Trophoblast cell (in vitro differentiated cells and primary cell): ENCODE measurements around the gene SLC37A1. TPM values are rescaled to one million over a fixed set of nuclear protein-coding genes. Genes with fewer than 3 reads are reported as not detected.

ENCODE experiments used
- DNase-seq, 2 donors: peaks; one replicate each; pipeline ENCODE4 v3.0.0-alpha.2; 2016
- H2AFZ ChIP-seq: 2 replicates; pipeline ENCODE4 v1.6.1; 2013; ENCODE audit warnings: low read length, moderate library complexity, mild to moderate bottlenecking; ENCODE audit not compliant: insufficient read depth, poor library complexity
- H2AK5ac ChIP-seq: 2 replicates; pipeline ENCODE4 v1.6.1; 2013; ENCODE audit warnings: mild to moderate bottlenecking, low read length
- H2BK120ac ChIP-seq: 2 replicates; pipeline ENCODE4 v1.6.1; 2013; ENCODE audit warnings: low read length, mild to moderate bottlenecking, moderate library complexity; ENCODE audit not compliant: insufficient read depth, poor library complexity
- H2BK12ac ChIP-seq: 2 replicates; pipeline ENCODE4 v1.6.1; 2013; ENCODE audit warnings: mild to moderate bottlenecking, low read length, moderate library complexity
- H2BK5ac ChIP-seq: 2 replicates; pipeline ENCODE4 v1.6.1; 2013; ENCODE audit warnings: low read length, low read depth, moderate library complexity, mild to moderate bottlenecking; ENCODE audit not compliant: poor library complexity
- H3K14ac ChIP-seq: 2 replicates; pipeline ENCODE4 v1.6.1; 2013; ENCODE audit warnings: mild to moderate bottlenecking, low read length
- H3K18ac ChIP-seq: 2 replicates; pipeline ENCODE4 v1.6.1; 2013; ENCODE audit warnings: mild to moderate bottlenecking, low read length
- H3K23ac ChIP-seq: 2 replicates; pipeline ENCODE4 v1.6.1; 2013; ENCODE audit warnings: low read length
- H3K27ac ChIP-seq: 2 replicates; pipeline ENCODE4 v1.5.1; 2013; ENCODE audit warnings: low read depth, mild to moderate bottlenecking, inconsistent platforms, low read length, moderate library complexity
- H3K27me3 ChIP-seq: 2 replicates; pipeline ENCODE4 v1.6.1; 2013; ENCODE audit warnings: inconsistent platforms, mild to moderate bottlenecking, low read length, moderate library complexity; ENCODE audit not compliant: insufficient read depth
- H3K36me3 ChIP-seq, 2 experiments: 1 replicate in 1 of 2; 2 replicates in 1 of 2; pipeline ENCODE4 v1.6.1; 2013; ENCODE audit warnings: low read length in 2 of 2, mild to moderate bottlenecking in 2 of 2, moderate library complexity in 1 of 2; ENCODE audit not compliant: insufficient read depth in 2 of 2, control insufficient read depth in 1 of 2
- H3K4ac ChIP-seq: 2 replicates; pipeline ENCODE4 v1.6.1; 2013; ENCODE audit warnings: low read depth, mild to moderate bottlenecking, low read length, moderate library complexity
- H3K4me1 ChIP-seq, 2 experiments: 1 replicate in 1 of 2; 2 replicates in 1 of 2; pipeline ENCODE4 v1.6.1; 2013; ENCODE audit warnings: low read length in 2 of 2, mild to moderate bottlenecking in 2 of 2, moderate library complexity in 1 of 2; ENCODE audit not compliant: insufficient read depth in 2 of 2, control insufficient read depth in 1 of 2
- H3K4me2 ChIP-seq: 2 replicates; pipeline ENCODE4 v1.6.1; 2013; ENCODE audit warnings: inconsistent platforms, mild to moderate bottlenecking, low read length, moderate library complexity
- H3K4me3 ChIP-seq: 2 replicates; pipeline ENCODE4 v1.5.1; 2013; ENCODE audit warnings: mild to moderate bottlenecking, low read depth, low read length, inconsistent platforms
- H3K79me1 ChIP-seq: one replicate; pipeline ENCODE4 v1.6.1; 2013; ENCODE audit warnings: low read length
- H3K79me2 ChIP-seq: 2 replicates; pipeline ENCODE4 v1.6.1; 2013; ENCODE audit warnings: low read length, mild to moderate bottlenecking; ENCODE audit not compliant: control insufficient read depth, insufficient read depth, poor library complexity
- H3K9ac ChIP-seq: 2 replicates; pipeline ENCODE4 v1.6.1; 2013; ENCODE audit warnings: mild to moderate bottlenecking, low read length
- H3K9me3 ChIP-seq: 2 replicates; pipeline ENCODE4 v1.6.1; 2013; ENCODE audit warnings: low read depth, mild to moderate bottlenecking, control low read depth, inconsistent platforms, low read length; ENCODE audit not compliant: insufficient read depth
- H4K12ac ChIP-seq: 2 replicates; pipeline ENCODE4 v1.6.1; 2013; ENCODE audit warnings: low read depth, mild to moderate bottlenecking, low read length, moderate library complexity
- H4K8ac ChIP-seq: 2 replicates; pipeline ENCODE4 v1.6.1; 2013; ENCODE audit warnings: low read depth, mild to moderate bottlenecking, low read length, moderate library complexity
- H4K91ac ChIP-seq: one replicate; pipeline ENCODE4 v1.6.1; 2013; ENCODE audit warnings: low read depth, mild to moderate bottlenecking, low read length, moderate library complexity
- WGBS: extraction: QIAGEN DNeasy Blood & Tissue Kit; methylation state at CpG from one replicate; pipeline ENCODE4 v1.1.7; 2013; ENCODE audit warnings: missing lambda C conversion rate; ENCODE audit not compliant: insufficient read length, insufficient coverage; ENCODE audit errors: extremely low coverage; 5-methylcytosine and 5-hydroxymethylcytosine counted together
- polyA plus RNA-seq: library from polyadenylated mRNA; stranded (reverse); fragments of 200-250 nt; gene quantifications from 2 replicates; pipeline ENCODE4 v1.2.3, GENCODE V29; 2013

Gene SLC37A1
- 15.1 and 16.6 TPM in 2 replicates for polyA plus RNA-seq

DNA sequence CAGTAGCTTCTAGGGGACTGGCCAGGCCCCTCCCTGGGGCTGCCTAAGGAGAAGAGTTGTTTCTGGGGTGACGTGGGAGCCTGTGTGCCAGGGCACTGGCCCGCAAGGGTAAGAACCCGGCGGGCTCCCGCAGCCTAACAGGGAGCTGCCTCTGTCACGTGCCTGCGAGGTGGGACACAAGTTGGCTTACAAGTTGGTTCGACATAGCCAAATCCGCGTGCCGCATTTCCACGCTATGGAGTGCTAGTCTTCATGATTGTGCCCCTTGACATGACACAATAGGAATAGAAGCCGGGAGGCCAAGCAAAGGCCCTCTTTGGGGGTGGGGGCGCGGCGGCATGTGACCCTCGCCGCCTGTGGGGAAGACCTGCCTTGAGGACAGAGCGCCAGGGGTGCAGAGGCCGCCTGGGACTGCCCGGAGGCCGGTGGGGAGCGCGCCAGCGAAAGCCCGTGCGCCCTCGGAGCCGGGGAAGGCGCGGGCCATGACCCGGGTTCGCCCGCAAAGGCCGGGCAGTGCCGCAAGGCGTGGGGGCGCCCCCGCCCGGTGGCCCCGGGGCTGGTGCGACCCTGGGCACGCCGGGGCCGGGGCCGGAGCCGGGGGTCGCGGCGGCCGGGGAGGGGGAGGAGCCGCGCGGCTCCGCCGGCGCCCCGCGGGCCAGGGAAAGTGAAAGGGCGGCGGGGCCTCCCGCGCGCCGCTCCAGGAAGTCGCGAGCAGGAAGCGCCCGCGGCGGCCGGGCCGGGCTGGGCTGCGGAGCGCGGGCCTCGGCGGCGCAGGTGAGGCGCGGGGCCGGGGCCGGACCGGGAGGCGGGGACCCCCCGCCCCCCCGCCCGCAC, at the start of gene SLC37A1:
Gene SLC37A1 (plus strand): TSS at position 702 of the 834 bp plus-strand sequence. CDS start 4,603 bp downstream, outside the sequence.
- H4K8ac ChIP-seq: peak within 1 kb of the TSS; percentile 79
- H3K27ac ChIP-seq: peak within 1 kb of the TSS; percentile 60
- H2AK5ac ChIP-seq: peak within 1 kb of the TSS; percentile 41
- no peaks in the 10 kb centered on the region for H3K27me3 ChIP-seq
- peak within 1 kb of the TSS; percentile 92 for H3K14ac ChIP-seq
- peaks cover 27% of the 10 kb centered on the region for H3K79me1 ChIP-seq
- peak within 1 kb of the TSS; percentile 84 for H4K12ac ChIP-seq
- H3K9ac ChIP-seq: peak within 1 kb of the TSS; percentile 63
- H3K4me3 ChIP-seq: peak within 1 kb of the TSS; percentile 77
- H3K23ac ChIP-seq: no peak within 1 kb of the TSS
- H3K4me1 ChIP-seq: peaks cover 27 to 28% of the 10 kb centered on the region in 2 experiments
- WGBS: no CpG with 5 or more reads among the region's 88 CpGs
- H2BK5ac ChIP-seq: peak within 1 kb of the TSS; percentile 61
- H4K91ac ChIP-seq: peak within 1 kb of the TSS; percentile 90
- H3K4ac ChIP-seq: peak within 1 kb of the TSS; percentile 70
- peak within 1 kb of the TSS; percentile 87 for H3K18ac ChIP-seq
- H2BK12ac ChIP-seq: peak within 1 kb of the TSS; percentile 63
- peaks cover 1% of the 10 kb centered on the region for H3K9me3 ChIP-seq
- peak within 1 kb of the TSS; percentile 66 for H2AFZ ChIP-seq
- H3K36me3 ChIP-seq: peaks cover 2% of the 10 kb centered on the region in 2 experiments
- H2BK120ac ChIP-seq: peak within 1 kb of the TSS; percentile 87
- peak within 1 kb of the TSS; percentile 96 for H3K4me2 ChIP-seq
- peak in 1 of 2 donors; percentile 55 for DNase-seq
- H3K79me2 ChIP-seq: peaks cover 6% of the 10 kb centered on the region

DNA sequence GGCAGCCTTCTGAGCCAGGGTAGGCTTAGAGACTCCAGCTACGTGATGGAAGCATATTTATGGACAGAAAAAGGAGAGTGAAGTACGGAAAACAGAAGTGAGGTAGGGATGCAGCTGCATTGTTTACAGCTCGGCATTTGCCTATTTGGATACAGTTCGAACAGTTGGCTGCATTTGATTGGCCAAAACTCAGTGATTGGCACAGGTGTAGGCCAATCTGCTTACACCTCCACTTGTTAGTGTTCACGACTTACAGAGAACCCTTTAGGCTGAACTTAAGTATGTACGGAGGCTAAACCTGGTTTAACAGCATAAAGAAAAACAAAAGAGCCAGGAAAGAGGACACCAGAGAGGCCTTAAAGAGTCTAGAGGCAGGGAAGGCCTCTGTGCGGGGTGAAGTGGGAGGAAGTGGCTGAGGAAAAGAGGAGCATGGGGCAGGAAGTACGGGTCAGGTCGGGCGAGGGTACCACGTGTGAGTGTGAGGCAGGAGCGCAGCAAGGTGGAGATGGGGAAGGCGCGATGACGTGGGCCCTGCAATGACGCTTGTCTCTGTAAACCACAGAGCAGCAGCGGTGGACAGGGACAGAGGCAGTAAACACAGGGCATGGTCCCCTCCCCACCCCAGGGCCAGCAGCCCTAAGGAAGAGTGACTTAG, 49.7 kb upstream of the SLC37A1 start:
- Histone ChIP-seq H4K91ac (no peak overlapping the region), H3K36me3 (no peaks in the 10 kb centered on the region), H3K79me1 (no peaks in the 10 kb centered on the region), H2AFZ (no peak overlapping the region), H3K27ac (no peak overlapping the region), H3K4me2 (no peak overlapping the region), H2AK5ac (no peak overlapping the region), H3K18ac (no peak overlapping the region), H4K12ac (no peak overlapping the region), H3K27me3 (no peaks in the 10 kb centered on the region), H3K9ac (no peak overlapping the region), H3K4ac (no peak overlapping the region), H2BK12ac (no peak overlapping the region), H3K4me1 (no peaks in the 10 kb centered on the region), H2BK5ac (no peak overlapping the region), H3K4me3 (no peak overlapping the region), H3K23ac (no peak overlapping the region), H3K9me3 (no peaks in the 10 kb centered on the region), H3K14ac (no peak overlapping the region), H4K8ac (no peak overlapping the region), H2BK120ac (no peak overlapping the region), H3K79me2 (no peaks in the 10 kb centered on the region)
- WGBS: no CpG with 5 or more reads among the region's 17 CpGs
- peak; percentile 41 to 90 for DNase-seq

GRCh38 chr21:42465008-42465802, 48.4 kb upstream of the SLC37A1 start:
- H3K4me3 ChIP-seq: no peak overlapping the region
- no peak overlapping the region for H2BK5ac ChIP-seq
- no peak overlapping the region for H4K8ac ChIP-seq
- DNase-seq: peak in 1 of 2 donors; percentile 11
- no peak overlapping the region for H4K12ac ChIP-seq
- no peak overlapping the region for H2AFZ ChIP-seq
- H3K36me3 ChIP-seq: no peaks in the 10 kb centered on the region
- no peak overlapping the region for H3K14ac ChIP-seq
- no peaks in the 10 kb centered on the region for H3K4me1 ChIP-seq
- H3K79me1 ChIP-seq: no peaks in the 10 kb centered on the region
- H3K4ac ChIP-seq: no peak overlapping the region
- H3K9ac ChIP-seq: no peak overlapping the region
- no peak overlapping the region for H3K18ac ChIP-seq
- no peak overlapping the region for H2BK12ac ChIP-seq
- no peaks in the 10 kb centered on the region for H3K79me2 ChIP-seq
- H3K9me3 ChIP-seq: no peaks in the 10 kb centered on the region
- H3K27ac ChIP-seq: no peak overlapping the region
- WGBS: 100% methylated on average over 2 of the region's 8 CpGs
- H3K4me2 ChIP-seq: no peak overlapping the region
- H3K27me3 ChIP-seq: no peaks in the 10 kb centered on the region
- no peak overlapping the region for H3K23ac ChIP-seq
- no peak overlapping the region for H4K91ac ChIP-seq
- H2AK5ac ChIP-seq: no peak overlapping the region
- no peak overlapping the region for H2BK120ac ChIP-seq

- Histone ChIP-seq H2BK120ac (no peak overlapping the region), H3K4me2 (no peak overlapping the region), H3K36me3 (no peaks in the 10 kb centered on the region), H3K79me1 (no peaks in the 10 kb centered on the region), H4K91ac (no peak overlapping the region), H3K27me3 (no peaks in the 10 kb centered on the region), H3K4ac (no peak overlapping the region), H3K14ac (no peak overlapping the region), H2BK5ac (no peak overlapping the region), H2BK12ac (no peak overlapping the region), H2AFZ (no peak overlapping the region), H3K18ac (no peak overlapping the region), H2AK5ac (no peak overlapping the region), H3K79me2 (no peaks in the 10 kb centered on the region), H4K12ac (no peak overlapping the region), H3K9me3 (no peaks in the 10 kb centered on the region), H3K9ac (no peak overlapping the region), H3K27ac (no peak overlapping the region), H3K4me3 (no peak overlapping the region), H4K8ac (no peak overlapping the region), H3K23ac (no peak overlapping the region), H3K4me1 (no peaks in the 10 kb centered on the region)
- WGBS: no CpG with 5 or more reads among the region's 3 CpGs
- DNase-seq: no peak
Observed at GRCh38 chr21:42465803-42466127, 47.9 kb upstream of the SLC37A1 start.
